Stimulated activated CD4-positive, alpha-beta T cell treated with anti-CD3 and anti-CD28 coated beads, Interleukin-2, amount 100 ng/mL, for 24 hours (primary cell): Measurements from ENCODE around the gene HOXB5.

Experiments
- DNase-seq, 2 donors: peaks; one replicate each; pipeline ENCODE4 v3.0.0-alpha.2; 2020

HOXB5 gene

DNA sequence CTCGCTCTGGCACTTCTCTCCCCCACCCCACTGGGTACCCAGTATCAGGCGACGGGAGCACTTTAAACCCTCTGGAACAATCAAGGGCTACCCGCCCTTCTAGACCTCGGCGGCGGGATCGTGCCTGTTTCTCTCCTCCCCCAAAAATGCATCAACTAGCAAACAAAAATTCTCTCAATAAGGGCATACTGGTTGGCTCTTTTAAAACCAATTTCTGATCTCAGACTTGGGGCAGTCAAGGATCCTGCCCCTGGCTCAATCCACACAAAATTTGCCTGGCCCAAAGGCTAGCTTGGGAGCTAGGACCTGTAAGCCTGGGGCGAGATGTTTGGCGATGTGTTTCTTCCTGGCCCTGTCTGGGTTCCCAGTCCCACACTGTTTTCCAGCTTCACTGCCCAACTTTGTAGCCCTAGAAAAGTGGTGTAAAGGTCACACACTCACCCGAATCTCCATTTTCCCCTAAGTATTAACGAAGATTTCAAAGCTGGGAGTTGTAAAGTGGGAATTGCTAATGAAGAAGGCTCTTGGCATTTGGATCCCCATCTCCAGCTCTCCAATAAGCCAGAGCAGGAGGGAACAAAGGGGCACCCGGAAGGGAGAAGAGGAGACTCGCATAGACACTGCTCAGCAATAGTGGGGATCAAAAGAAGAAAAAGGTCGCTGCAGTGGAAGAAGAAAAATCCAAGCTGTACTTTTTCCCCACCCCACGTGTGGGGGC, 34.3 kb downstream of the HOXB5 start:
- DNase-seq: no peak

DNA sequence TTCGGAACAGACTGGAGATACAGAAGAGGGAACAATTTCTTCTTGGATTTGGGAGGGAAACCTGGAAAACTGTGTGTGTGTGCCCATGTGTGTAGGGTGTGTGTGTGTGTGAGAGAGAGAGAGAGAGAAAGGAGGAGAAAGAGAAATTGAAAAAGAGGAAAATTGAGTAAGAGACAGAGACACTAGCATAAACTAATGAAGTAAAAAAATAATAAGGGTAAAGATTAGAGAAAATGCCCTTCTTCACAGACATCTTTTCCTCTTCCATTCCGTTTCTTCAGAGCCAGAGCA, 34.8 kb downstream of the HOXB5 start:
- no peak for DNase-seq

DNA sequence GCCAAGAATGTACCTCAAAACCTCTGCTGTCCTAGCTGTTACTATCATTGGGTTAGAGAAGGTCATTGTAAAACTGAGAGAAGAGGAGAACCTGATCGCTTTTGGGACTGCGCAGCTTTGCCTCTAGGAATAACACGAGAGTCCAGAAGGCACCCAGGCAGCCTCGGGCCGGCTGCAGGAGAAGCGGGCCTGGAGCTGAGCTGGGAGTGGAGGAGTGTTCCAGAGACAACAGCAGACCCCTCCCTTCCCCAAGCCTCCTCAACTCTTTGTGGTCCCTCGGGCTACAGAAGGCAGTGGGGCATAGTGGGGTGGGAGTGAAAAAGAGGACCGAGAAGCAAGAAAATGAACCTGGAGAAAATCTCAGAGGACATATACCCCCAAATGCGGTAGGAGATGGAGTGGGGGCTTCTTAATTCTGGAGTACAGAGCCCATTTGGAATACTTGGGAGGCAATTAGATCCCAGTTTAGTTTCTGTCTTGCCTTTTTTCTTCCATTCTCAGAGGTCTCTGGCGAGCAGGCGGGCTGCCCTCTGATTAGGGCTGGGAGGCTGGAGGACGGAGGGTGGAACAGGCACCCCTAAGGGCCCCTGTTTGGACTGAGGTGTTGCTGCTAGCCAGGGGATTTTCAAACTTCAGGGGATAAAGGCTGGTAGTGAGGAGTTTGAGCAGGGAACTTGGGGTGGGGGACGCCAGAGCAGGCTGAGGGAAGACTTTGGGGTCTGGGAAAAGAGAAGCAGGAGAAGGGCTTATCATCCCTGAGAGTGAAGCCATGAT, 35.3 kb downstream of the HOXB5 start:
- no peak for DNase-seq

DNA sequence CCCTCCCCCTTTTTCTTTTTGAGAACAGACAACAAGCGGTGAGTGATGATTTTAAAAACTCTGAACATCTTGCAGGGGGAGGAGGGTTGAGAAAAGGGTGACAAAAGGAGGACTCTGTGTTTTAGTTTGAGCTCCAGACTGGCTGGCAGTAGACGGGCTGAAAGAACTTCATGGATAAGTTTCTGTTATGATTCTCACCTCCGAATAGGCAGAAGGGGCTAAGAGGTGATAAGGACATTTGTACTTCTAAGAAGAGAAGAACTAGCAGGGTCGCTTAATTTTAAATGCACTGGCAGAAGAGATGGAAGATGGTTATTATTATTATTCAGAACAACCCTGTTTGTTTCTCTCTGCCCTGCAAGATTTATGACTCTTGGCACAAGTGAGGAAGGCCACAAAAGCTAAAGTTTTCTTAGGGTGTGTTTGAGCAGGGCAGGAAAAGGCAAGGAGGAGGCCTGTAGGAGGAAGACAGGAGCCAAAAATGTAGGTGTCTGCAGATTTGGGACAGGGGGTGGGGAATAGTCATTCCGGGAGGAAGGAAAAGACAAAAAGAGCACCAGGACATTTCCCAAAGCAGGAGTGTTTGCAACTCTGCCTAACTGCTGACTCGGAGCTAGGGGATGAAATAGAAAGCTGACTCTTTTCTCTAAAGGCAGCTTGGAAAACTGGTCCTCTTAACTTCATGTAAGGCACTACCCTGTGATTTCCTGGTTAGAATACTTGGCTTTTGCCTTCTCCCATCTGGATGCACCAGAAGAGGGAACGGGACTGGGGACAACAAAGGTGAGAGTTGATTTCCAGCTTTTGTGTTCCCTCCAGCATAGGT, 36.8 kb downstream of the HOXB5 start:
- no peak for DNase-seq

DNA sequence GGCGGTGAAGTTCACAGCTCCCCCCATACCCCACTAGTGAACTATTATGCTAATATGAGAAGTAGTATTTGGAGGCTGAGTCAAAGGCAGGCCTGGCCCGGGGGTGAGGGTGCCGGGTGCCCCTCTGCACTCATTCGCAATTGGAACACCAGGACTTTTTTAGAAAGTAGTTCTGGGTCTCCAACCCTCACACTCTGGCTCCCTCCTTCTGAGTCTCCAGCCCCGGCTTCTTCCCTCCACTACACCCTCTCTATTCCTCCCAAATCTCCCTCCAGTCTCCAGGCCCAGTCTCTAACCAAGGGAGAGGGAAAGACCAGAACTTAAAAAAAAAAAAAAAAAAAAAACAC, 37.4 kb downstream of the HOXB5 start:
- DNase-seq: no peak

DNA sequence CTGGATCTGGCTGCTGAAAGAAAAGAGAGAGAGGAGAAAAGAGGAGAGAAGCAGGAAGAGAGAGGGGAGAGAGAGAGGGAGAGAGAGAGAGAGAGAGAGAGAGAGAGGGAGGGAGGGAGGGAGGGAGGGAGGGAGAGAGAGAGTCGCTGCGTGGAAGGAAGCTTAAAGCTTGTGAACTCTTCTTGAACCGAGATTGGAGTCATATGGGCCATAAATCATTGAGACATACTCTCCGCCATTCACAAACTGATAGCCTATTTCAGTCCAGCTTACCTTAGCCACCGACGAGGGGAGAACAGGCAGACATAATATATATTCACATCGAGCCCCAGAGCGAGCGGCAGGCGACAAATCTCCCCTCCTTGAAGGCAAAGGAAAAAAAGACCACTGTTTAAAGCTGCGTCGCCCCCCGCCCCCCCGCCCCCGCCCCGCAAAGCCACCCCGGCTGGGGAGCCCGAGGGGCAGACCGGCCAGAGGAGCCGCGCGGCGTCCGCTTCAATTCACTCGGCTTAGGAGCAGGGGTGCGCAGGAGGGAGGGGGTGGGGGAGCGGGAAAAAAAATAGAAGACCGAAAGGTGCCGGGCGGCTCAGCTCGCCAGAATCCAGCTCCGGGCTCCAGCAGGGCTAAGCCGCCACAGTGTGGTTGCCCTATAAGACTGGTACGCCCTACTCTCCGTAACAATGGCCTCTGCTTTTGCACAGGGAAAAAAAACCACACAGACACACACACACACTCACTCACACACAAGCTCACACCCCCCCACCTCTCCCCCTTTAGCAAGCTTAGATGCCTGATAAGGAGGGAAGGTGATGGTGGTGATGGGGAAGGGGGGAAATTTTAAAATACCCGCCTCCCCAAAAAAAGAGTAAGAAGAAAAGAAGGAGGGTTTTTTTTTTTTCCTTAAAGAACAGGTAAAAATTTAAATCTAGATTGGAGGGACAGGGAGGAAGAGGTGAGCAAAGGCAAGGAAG, 38.0 kb downstream of the HOXB5 start:
- DNase-seq: no peak

DNA sequence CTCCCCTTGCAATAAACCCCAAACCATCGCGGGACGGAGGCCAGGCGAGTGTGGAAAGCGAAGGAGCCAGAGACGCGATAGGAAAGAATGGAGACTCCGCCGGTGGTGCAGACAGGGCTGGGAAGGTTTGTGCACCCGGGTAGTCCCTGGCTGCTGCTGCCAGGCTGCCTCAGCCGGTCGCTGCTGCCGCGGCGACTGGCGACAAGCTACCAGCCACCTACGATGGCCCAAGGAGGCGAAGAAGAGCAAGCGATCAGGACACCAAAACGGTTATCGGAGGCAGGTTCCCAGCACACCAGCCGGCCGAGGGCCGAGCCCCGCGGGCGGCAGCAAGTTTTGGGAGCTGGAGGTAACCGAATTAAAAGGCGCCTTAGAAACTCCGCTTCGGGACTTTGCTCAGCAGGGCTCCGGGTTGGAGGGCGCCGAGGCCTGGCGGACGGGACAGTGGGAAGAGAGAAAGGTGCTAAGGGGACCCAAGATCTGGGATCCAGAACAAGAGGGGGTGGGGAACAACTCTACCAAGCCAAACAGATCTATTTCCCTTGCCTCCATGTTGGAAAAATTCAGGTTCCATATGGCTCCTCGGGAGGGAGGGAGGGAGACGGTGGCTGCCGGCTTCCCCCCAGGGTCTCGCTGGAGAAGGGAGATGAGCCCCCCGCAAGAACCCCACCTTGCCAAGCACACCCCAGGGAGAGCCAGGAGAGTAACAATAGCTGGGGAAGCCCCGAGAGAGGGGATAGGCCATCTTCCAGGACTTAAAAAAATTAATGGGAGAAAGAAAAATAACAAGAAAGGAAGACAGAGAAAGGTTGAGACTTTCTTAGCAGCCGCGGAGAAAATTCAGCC, 38.9 kb downstream of the HOXB5 start:
- DNase-seq: no peak

DNA sequence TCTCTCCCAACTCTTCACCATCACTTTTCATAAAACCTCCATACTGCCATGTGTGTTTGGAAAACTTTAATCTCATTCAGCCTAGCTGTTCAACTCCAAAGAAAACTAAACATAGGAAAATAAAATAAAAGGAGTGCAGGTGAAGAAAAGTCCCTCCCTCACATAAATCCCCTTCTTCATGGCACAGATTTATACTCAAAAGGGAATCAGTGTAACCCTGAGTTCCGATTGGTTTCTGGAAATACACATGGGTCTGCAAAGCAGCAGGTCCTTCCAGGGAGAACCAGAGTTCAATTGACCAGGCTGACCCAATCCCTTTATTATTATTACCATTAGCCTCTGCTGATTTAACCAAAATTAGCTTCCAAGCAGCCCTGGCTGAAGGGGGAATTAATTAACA, 39.8 kb downstream of the HOXB5 start:
- no peak for DNase-seq

DNA sequence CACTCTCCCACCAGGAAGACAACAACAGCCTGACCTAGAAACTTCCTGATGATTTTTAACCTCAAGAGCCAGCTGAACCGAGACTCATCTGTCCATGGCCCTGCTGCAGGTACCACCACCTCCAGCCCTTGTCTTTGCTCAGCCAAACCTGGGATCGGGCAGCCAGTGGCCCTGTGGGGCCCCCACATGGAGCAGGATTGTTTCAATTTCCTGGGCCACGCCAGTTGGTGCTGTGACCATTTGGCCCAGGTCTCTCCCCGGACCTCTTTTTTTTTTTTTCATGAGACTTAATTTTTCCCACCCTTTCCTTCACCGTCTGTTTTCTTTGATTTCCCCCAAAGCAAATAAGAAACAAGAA, 40.4 kb downstream of the HOXB5 start:
- no peak for DNase-seq

DNA sequence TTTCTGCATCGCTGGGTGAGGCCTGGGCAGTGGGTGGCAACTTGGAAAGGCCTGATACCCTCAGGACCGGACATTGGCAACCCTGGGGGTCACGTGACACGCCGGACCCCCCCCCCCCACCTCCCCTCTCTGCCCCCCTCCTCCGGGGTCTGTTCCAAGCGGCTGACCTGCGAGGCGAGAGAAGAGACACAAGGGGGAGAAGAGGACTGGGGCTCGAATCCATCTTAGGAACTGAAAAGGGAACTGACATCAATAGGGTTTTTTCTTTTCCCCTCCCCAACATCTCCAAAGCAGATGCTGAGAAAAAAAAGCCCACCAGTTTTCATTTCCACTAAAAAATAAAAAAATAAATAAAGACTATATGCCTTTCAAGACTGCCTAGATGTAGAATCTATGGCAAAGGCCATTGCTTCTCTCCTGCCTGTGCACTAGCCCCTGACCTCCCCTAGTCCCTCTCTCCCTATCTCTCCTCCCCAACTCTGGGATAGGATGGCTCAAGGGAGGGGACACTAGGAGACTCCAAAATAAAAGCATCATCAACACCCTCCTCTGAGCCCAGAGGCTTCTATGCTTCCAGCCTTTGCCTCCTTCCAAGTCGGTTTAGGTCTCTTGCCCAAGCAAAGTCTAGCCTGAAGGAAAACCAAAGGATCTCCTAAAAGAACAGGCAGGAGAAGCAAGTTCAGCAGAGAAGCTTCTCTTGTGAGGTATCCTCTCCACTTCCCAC, 41.0 kb downstream of the HOXB5 start:
- no peak for DNase-seq

DNA sequence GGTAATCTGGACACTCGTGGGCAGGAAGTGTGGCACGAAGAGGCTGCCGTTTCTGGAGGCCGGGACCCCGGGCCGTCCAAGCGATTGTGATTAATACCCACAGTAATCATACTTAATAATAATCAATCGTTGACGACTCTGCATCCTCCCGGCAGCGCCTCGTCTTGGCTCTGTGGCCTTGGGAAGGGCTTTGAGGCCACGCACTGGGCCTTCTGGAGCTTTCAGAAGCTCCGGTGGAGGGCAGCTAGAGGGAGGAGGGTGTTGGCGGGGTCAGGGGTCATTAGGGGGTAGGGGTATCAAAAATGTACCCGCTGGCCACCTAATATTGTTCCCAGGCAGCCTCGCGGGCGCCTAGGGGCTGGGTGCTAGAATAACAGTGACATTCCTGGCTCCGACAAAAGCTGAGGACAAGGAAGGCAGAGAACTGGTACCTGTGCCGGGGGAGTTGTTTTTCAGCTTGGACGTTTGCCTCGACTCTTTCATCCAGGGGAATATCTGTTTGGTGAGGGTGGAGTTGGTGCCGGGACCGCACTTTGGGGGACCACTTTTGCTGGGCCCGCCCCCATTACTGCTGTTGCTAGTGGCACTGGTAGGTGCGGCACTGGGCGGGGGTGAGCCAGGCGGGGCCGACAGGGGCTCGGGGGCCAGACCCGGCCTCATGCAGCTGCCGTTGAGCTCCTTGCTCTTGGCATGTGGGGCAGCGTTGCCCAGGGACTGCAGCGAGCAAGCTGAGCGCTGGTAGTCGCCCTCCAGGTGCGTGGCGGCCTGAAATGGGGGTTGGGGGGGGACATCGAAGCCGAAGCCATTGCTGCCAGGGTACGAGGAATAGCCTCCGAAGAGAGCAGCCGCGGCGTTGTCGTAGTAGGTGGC, 41.7 kb downstream of the HOXB5 start:
- no peak for DNase-seq

DNA sequence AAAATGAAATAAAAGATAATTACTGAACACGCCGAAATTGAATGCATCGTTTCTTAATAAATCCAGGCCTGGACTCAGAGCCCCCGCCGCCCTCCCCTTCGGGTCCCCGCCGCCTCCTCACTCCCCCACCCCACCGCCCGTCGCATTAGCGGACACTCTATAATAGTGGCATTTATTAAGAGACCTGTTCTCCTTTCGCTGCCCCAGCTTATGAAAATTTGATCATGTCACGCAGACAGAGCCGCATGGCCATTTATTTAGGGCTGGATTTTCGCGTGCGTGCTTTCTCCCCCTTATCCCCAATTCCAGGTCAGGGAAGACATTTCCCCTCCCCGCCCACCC, 42.4 kb downstream of the HOXB5 start:
- DNase-seq: no peak

DNA sequence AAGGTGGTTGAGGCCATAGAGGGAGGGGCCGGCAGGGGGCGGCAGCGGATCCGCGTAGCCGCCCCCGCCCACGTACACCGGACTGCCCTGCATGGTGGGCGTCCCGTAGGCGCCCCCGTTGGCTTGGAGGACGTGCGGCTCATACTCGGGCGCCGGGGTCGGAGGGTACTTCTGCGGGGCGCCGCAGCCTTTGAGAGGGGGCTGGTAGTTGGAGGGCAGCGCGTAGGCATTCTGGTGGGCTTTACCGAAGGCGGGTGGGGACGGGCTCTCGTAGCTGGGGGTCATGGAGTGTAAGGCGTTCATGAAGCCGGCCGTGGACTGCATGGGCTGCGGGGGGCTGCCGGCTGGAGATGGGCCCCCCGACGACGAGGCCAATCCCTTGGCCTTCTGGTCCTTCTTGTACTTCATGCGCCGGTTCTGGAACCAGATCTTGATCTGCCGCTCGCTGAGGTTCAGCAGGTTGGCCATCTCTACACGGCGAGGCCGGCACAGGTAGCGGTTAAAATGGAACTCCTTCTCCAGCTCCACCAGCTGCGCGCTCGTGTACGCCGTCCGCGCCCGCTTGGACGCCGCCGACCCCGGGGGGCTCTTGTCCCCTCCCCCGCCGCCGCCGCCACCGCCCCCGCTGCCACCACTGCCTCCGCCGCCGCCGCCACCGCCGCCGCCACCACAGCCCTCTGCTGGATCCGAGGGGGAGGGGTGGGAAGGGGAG, 42.9 kb downstream of the HOXB5 start:
- DNase-seq: no peak

DNA sequence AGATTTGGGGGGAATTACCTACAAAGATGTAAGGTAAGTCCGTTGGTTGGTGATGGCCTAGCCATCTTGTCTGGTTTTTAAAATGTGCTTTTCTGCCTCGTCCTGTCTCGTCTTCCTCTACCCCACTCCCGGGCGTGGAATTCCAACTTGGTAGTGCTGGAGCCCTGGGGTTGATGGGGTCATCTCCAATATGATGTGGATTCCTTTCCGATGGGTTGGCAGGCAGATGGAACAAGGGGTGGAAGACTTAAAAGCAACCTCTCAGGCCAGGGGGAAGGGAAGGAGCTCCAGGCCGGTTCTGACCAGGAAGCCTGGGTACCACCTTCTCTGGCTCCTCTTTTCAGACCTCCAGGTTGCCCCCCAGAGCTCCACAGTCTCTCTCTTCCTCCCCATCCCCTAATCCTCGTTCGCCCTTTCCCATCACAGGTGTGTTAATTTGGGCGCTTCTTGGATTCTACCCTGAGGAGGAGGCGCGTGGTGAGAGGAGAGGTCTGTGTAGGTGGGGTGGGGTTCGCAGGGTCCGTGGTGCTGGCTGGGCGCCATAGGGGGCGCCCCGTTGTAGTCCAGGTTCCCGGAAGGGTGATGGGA, 43.6 kb downstream of the HOXB5 start:
- no peak for DNase-seq

DNA sequence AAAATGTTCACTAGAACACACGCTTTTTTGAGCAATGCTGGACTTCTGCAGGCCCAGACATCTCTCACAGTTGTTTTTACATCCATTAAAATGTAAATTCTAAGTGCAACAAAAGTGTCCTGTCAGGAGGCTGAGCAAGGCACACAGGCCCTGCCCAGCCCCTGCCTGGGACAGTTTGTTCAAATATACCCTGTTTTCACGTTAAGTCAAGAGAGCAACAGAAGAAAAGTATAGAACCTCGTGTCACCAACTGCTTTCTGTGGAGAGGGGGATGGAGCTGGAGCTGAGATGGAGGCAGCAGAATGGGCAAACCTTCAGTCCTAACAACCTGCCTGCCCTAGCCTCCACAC, 44.3 kb downstream of the HOXB5 start:
- no peak for DNase-seq

DNA sequence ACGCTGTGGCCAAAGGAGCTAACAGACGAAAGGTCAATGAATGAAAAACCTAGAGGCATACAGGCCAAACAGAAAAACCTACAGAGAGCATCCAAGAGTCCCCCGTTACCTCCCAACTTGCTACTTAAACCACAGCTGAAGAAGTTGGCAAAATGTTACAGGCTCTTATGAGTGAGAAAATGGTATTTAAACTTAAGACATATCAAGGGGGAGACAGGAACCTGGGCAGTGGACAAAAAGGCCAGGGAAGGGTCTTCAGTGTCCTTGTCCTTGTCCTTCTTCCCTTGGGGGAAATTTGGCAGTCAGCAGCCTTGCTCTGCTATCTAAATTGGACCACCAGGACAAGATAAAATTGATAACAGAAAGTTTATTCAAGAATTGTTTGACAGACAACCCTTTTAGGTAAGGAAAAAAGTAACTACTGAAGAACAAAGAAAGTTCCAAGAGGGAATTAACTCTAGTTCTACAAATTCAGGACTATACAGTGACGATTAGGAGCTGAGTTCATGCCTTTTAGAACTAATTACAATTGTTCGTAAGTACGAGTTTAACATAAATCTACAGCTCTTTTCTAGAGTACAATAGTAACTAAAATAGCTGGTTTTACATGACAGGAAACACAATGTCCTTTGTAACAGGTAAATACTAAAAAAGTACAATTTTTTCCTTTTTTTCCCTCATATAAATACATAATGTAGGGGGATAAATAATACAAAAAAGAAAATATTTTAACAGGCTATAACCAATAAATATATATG, 44.9 kb downstream of the HOXB5 start:
- DNase-seq: no peak

DNA sequence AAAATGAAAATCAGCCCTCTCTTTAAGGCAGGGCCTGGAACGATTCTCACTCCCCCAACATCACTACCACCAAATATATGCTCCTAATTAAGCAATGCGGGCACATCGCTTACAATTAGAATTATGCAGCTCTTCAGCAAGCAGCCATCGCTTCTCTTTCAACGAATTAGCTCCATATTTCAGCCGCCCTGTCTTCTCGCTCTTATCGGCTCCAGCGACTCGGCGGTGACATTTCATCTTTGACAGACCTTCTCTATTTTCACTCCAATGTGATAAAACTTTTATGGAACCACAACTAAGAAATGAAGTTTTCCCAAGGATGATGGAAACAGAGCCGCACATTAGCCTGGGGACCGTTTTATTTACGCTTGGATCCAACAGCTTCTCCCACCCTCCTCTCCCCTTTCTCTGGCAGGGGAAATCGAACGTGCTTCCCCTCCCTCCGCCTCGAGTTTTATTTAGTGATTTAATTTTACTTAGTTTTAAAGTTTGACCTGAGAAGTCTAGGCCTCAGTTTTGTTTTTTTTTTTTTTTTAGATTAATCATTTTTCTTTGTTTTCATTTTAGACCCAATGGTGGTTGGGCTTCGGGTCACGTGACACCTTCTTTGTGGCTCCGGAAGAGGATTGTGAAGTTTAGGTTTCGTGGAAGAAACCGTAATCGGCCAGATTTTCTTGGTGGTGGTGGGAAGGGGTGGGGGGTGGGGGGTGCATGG, 45.6 kb downstream of the HOXB5 start:
- peak; percentile 36 to 51 for DNase-seq
